ENCODE measurements around the gene OR6K6.

DNA sequence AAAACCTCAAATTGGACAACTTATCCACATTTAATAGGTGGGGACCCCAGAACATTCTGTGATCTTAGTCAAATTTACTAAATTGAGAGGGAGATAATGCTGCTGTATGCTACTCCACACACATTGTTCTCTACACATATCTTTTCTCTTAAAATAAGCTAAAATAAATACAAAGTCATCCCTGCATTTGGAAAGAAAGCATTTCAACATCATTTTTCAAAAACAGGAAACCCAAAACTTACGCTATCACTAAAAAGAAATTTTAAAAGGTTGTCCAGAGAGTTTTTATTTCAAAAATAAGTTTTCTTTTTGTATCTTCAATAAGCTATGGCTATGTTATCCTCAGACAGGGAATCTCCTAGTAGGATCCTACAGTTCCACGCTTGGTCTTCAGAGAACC lies 46.0 kb downstream of the OR6K6 start:
- TF ChIP-seq, protein P1, sequence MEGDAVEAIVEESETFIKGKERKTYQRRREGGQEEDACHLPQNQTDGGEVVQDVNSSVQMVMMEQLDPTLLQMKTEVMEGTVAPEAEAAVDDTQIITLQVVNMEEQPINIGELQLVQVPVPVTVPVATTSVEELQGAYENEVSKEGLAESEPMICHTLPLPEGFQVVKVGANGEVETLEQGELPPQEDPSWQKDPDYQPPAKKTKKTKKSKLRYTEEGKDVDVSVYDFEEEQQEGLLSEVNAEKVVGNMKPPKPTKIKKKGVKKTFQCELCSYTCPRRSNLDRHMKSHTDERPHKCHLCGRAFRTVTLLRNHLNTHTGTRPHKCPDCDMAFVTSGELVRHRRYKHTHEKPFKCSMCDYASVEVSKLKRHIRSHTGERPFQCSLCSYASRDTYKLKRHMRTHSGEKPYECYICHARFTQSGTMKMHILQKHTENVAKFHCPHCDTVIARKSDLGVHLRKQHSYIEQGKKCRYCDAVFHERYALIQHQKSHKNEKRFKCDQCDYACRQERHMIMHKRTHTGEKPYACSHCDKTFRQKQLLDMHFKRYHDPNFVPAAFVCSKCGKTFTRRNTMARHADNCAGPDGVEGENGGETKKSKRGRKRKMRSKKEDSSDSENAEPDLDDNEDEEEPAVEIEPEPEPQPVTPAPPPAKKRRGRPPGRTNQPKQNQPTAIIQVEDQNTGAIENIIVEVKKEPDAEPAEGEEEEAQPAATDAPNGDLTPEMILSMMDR (IDR thresholded peaks at IDR 0.05 in 4 of 5, conservative IDR thresholded peaks at IDR 0.05 in 1 of 5): no peak
- no peak for TF ChIP-seq POLR2A (IDR thresholded peaks at IDR 0.05)

Data from gastrocnemius medialis (tissue), 4 donors.